Measurements from ENCODE around the gene PARG. TPM values are rescaled to one million over a fixed set of nuclear protein-coding genes. Genes with fewer than 3 reads are reported as not detected.

The PARG gene
- total and polyA plus RNA-seq, 7 donors, result 7.0 to 24.4 (median 18.4) TPM

DNA sequence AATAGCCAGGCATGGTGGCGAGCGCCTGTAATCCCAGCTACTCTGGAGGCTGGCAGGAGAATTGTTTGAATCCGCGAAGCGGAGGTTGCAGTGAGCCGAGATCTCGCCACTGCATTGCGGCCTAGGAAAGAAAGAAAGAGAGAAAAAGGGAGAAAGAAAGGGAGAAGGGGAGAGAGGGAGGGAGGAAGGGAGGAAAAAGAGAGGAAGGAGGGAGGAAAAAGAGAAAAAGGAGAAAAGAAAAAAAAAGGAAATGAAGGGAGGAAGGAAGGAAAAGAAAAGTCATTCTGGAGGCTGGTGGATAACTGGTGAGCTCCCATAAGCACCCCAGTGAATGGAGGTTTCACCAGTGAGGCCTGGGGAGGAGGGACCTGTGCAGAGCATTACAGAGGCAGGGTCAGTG, 172.1 kb downstream of the PARG start:
- TF ChIP-seq, protein P1, sequence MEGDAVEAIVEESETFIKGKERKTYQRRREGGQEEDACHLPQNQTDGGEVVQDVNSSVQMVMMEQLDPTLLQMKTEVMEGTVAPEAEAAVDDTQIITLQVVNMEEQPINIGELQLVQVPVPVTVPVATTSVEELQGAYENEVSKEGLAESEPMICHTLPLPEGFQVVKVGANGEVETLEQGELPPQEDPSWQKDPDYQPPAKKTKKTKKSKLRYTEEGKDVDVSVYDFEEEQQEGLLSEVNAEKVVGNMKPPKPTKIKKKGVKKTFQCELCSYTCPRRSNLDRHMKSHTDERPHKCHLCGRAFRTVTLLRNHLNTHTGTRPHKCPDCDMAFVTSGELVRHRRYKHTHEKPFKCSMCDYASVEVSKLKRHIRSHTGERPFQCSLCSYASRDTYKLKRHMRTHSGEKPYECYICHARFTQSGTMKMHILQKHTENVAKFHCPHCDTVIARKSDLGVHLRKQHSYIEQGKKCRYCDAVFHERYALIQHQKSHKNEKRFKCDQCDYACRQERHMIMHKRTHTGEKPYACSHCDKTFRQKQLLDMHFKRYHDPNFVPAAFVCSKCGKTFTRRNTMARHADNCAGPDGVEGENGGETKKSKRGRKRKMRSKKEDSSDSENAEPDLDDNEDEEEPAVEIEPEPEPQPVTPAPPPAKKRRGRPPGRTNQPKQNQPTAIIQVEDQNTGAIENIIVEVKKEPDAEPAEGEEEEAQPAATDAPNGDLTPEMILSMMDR (IDR thresholded peaks at IDR 0.05), result no peak
- H3K27ac ChIP-seq, result no peak overlapping the region
- WGBS, 3 donors, result 96% methylated on average over 8 of the region's 8 CpGs
- no peaks in the 10 kb centered on the region for H3K4me1 ChIP-seq
- ATAC-seq (no peak), DNase-seq (no peak)
- intact Hi-C loops (cut with DNase I), result no loop called here
- no peaks in the 10 kb centered on the region for H3K36me3 ChIP-seq (ENCODE audit: insufficient read depth in 1 of 2, low read depth in 1 of 2)
- no peak overlapping the region for H3K4me3 ChIP-seq
- no peaks in the 10 kb centered on the region for H3K9me3 ChIP-seq
- peaks cover 0 to 47% (median 11%) of the 10 kb centered on the region in 3 donors for H3K27me3 ChIP-seq (ENCODE audit: insufficient read depth in 3 of 3, low read length in 2 of 3)

DNA sequence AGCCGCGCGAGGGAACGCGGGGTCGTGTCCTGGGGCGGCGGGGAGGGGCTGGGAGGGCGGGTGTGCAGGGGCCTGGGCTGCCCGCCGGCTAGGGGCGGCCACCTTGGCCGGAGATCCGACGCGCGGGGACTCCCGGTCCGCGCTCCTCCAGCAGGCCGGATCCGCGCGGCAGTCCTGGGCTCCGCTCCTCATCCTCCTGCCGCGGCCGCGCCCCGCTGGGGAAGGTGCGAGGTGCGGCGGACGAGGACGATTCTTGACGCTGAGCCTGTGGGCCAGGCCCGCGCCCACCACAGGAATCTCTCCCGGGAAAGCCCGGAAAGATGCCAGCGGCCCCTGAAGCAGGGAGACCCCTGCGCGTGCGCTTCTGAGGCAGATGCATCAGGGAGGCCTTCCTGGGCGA, 173.1 kb downstream of the PARG start:
- TF ChIP-seq, protein P1 (IDR thresholded peaks at IDR 0.05), result no peak
- Histone ChIP-seq H3K27me3 (ENCODE audit: insufficient read depth in 3 of 3, low read length in 2 of 3) (peaks cover 0 to 48% (median 11%) of the 10 kb centered on the region in 3 donors), H3K4me3 (no peak overlapping the region), H3K9me3 (no peaks in the 10 kb centered on the region), H3K36me3 (ENCODE audit: insufficient read depth in 1 of 2, low read depth in 1 of 2) (no peaks in the 10 kb centered on the region), H3K27ac (no peak overlapping the region), H3K4me1 (no peaks in the 10 kb centered on the region)
- WGBS, 3 donors, result 3 to 4% (median 4%) methylated on average over 43 to 45 of the region's 45 CpGs
- no peak for ATAC-seq
- intact Hi-C loops (cut with DNase I), result no loop called here
- DNase-seq, result no peak

DNA sequence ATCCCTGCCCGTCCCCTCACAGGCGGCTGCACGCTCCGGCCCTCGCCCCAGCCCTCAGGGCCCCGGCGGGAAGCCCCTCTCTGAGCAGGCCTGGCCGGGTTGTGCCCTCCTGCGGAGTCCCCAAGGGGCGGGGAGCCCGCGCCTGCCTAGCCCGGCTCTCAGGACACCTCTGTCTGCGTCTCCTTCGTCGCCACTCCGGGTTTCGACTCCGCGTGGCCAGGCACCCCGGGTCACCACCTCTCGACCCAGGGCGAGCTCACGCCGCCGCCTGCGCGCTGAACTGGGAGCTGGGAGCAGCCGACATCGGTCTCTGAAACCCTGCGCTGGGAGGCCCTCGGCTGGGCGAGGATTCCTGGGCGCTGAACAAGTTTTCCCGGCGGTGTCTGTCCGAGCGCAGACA, 173.5 kb downstream of the PARG start:
- no peak overlapping the region for H3K4me3 ChIP-seq
- DNase-seq (no peak), ATAC-seq (no peak)
- H3K27ac ChIP-seq, result no peak overlapping the region
- no peaks in the 10 kb centered on the region for H3K9me3 ChIP-seq
- H3K36me3 ChIP-seq (ENCODE audit: insufficient read depth in 1 of 2, low read depth in 1 of 2), result no peaks in the 10 kb centered on the region
- intact Hi-C loops (cut with DNase I), result no loop called here
- TF ChIP-seq, protein P1 (IDR thresholded peaks at IDR 0.05), result no peak
- H3K27me3 ChIP-seq (ENCODE audit: insufficient read depth in 3 of 3, low read length in 2 of 3), result peaks cover 0 to 52% (median 14%) of the 10 kb centered on the region in 3 donors
- H3K4me1 ChIP-seq, result no peaks in the 10 kb centered on the region
- 2 to 3% (median 3%) methylated on average over 35 to 38 of the region's 38 CpGs for WGBS, 3 donors

Other genes starting within 250 kb of the PARG start
- gene OGDHL, start 179.7 kb downstream of the PARG start, total RNA-seq, result under 1 TPM in 2 of 4 donors, not detected in 2; 0.17 to 0.32 TPM
- gene OGDHL, start 179.7 kb downstream of the PARG start, polyA plus RNA-seq, result under 1 TPM in 2 of 3 donors, not detected in 1; 0.01 TPM
- gene TIMM23B, start within 50 bp of the PARG start, total RNA-seq, result 10 to 100 TPM; 15.2 to 40.0 (median 21.0) TPM
- gene TIMM23B, start within 50 bp of the PARG start, polyA plus RNA-seq, result 10 to 100 TPM; 15.7 to 26.9 (median 18.1) TPM
- 1 to 10 TPM; 4.4 to 7.1 (median 5.8) TPM for gene AGAP6, start 46.4 kb upstream of the PARG start, total RNA-seq
- 1 to 10 TPM; 5.2 to 6.4 (median 5.8) TPM for gene AGAP6, start 46.4 kb upstream of the PARG start, polyA plus RNA-seq
- gene WASHC2A, start 125.9 kb upstream of the PARG start, total RNA-seq, result 10 to 100 TPM; 16.3 to 23.7 (median 18.7) TPM
- 10 to 100 TPM; 10.9 to 24.7 (median 14.7) TPM for gene WASHC2A, start 125.9 kb upstream of the PARG start, polyA plus RNA-seq

Data from psoas muscle (tissue), 8 donors.